NCI-H226 (cell line): ENCODE data around the gene COX20.
"Not testable (repeated sequence)": the region's sequence is repeated elsewhere in the genome, so short reads cannot be mapped to it uniquely, and the experiment has no call there.

Source experiments
- DNase-seq: peaks from one replicate; pipeline ENCODE4 v3.0.0-alpha.2; 2015

Gene COX20

DNA sequence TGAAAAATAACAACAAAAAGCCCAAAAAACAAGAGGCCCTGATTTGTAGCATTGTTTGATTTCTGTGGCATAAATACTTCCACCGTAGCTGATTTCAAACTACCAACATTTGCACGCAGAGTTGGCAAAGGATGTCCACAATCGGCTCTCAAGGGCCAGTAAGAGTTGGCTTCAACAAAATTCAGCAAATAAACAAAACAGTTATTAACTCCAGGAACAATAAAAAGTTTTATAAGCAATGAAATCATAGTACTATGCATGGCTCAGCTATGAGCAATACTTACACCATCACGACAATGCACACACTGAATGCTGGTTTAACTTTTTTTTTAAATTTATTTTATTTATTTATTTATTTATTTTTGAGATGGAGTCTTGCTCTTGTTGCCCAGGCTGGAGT lies 8.7 kb upstream of the COX20 start:
- no peak for DNase-seq

DNA sequence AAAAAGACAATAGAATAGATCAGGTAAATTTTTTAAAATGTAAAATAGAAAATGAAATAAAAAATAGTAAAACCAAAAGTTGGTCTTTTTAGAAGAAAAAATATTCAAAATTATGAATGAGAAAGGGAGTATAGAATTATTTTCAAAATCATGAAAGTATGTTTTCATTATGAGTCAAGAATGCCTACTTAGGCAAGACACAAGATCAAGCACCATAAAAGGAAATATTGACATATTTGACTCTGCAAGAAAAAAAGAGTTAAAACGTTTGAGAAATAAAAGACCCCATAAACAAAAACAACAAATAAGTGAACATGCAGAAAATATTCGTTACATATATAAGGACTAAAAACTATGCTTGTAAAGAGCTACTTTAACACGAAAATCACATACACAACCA lies 4.8 kb upstream of the COX20 start:
- DNase-seq, result no peak

DNA sequence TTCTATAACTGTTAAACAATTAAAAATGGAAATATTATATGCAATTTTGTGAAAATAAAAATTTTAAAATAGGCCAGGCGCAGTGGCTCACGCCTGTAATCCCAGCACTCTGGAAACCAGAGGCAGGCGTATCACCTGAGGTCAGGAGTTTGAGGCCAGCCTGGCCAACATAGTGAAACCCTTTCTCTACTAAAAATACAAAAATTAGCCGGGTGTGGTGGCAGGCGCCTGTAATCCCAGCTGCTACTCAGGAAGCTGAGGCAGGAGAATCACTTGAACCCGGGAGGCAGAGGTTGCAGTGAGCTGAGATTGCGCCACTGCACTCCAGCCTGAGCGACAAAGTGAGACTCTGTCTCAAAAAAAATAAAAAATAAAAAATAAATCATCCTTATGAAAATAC lies 2.2 kb upstream of the COX20 start:
- DNase-seq, result not testable (repeated sequence)

DNA sequence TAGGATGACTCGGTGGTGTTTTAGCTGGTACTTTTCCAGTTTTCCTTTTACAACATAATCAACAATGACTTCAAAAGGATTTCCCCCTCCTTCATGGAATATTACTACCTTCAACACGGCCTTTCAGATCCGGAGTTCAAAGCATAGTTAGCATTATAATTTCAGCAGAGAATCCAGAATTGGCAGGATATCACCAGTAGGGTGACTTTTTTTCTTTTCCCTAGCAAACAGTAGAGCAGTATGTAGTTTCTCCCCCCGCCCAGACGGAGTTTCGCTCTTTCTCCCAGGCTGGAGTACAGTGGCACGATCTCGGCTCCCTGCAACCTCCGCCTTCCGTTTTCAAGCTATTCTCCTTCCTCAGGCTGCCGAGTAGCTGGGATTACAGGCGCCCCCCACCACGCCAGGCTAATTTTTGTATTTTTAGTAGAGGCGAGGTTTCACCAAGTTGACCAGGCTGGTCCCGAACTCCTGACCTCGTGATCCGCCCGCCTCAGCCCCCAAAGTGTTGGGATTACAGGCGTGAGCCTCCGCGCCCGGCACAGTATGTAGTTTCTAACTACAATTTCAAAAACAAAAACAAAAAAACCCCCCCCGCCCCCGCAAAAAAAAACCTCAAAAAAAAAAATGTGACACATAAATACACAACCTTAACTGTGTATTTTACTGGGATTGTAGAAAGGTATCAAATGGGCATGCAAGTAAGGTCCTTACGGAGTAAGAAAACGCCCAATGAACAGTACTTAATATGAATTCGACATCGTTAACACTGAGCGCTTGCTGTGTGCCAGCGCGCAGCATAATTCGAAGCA lies 1.5 kb upstream of the COX20 start:
- peak; percentile 54 for DNase-seq

DNA sequence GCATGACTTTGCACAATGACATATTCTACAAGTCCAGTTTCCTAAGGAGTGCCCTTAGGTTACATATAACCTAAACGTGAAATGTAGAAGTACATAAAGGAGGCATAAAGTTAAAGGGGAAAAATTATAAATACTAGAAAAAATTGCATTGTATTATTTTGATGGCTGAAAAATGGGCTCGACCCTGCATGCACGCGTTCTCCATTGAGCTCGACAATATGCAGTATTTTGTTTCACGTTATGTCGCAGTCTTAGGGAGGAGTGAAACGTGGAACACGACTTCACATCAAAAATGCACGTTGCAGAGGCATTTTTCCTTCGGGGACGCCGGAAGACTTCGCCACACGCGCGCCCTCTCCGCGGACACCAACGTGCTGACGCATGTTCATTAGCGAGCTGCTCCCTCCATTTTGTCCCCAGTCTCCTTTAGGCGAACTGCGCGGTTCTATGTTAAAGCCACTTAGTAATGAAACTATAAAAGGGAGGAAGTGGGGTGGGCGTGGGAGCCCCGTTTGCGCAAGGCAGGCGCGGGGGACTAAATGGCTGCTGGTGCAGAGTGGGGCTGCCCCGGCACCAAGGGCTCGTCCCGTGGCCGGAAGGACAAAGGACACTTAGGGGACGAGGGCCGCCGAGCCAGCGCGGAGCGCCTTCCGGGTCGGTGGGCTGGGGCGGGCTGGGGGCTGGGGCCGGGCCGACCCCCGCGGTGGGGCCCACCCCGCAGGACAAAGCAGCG lies 749 bp upstream of the COX20 start:
- DNase-seq, result peak; percentile 89

DNA sequence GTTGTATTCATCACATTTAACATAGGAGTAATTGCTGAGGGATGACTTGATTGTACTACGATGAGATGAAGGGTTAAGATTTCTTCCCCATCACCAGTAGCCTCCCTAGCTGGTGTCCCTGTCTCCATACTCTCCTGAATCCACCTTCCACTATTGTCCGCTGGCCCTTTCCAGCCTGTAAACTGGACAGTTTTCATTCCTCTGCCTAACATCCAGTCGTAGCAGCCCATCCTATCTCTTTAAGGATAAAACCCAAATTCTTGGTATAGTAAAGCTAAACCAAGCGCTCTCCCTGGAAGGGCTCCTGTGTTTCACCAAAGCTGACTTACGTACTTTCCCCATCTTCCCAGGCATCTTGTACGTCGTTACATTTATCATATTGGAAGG lies 670 bp downstream of the COX20 start:
- DNase-seq, result peak; percentile 15

DNA sequence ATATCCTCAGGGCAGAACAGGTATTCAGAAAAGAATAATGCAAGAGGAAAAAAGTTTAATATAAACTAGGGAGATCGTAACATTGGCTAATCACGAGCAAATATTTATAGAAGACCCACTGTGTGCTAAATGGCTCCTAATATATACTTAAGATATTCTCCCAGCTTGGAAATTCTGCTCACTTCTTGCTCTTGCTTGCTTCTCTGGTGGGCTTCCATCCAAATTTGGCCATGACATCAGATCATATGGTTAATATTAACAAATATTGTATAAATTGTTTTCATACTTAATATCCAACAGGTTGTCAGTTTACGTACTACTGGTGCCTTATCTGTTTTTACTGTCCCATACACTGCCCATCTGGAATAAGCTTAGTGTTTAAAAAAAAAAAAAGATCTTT lies 1.1 kb downstream of the COX20 start:
- DNase-seq, result no peak

DNA sequence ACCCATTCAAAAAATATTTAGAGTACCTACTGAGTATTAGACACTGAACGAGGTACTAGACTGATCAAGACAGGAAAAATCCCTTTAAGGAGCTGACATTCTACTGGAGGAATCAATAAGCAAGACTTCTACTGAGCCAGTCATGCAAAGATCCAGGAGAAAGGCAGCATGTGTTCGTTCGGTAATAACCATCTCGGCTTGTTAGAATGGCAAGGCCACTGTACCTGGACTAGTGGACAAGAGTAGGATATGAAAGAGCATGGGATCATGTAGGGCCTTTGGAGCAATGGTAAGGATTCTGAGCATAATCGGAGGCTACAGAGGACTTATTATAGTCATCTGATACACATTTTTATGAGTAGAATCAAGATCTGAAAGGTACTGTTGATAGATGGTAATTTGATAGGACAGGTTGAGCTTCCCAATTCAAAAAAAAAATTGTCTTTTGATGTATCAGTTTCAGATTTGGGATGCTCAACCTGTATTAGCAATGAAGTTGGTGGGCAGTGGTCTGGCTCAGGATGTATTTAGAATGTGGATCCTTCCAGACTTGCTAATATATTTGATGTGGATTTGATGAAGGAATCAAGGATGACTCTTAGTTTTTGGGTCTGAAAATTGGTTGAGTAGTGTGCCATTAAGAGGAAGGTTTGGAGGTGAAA lies 2.3 kb downstream of the COX20 start:
- DNase-seq, result no peak

DNA sequence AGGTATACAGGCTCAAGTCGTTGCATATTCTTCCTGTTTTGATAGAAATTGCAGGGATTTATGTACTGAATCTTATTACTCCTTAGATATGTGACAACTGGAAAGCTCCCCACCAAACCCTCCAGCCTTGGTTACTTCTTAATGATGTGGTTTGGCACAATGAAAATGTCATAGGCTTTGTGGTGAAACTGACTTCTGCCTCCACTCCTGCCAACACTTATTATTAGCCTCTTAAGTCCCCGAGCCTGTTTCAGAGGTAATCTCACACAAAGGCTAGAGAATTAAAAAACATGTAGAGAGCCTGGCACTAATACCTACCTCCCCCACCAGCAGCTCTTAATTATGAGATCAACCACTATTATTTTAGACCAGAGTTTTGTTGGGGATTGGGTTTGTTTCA lies 4.2 kb downstream of the COX20 start:
- DNase-seq, result no peak

DNA sequence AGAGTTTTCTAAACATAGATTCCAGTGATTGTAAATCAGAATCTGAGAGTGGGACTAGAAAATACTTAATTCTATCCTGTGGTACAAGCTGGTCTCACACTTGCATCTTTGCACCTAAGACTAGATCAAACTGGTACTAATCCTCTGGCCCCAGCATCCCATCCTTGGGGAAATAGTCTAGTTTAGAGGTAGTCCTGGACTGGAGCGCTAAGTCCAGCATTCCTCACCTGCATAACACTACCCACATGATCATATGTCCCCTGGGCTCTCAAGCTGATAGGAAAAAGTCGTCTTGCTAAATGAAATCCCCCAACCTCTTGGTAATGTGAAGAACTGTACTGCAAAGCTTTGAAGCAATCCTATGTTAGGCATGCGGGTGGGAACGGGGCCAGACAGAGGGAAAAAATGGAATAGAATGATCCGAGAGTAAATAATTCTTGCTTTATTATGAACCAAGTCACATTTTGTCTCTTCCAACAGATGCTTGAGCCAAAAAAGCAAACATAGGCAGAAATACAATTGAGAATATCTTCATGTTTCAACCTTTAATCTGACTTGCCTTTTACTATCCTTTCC lies 4.8 kb downstream of the COX20 start:
- no peak for DNase-seq

DNA sequence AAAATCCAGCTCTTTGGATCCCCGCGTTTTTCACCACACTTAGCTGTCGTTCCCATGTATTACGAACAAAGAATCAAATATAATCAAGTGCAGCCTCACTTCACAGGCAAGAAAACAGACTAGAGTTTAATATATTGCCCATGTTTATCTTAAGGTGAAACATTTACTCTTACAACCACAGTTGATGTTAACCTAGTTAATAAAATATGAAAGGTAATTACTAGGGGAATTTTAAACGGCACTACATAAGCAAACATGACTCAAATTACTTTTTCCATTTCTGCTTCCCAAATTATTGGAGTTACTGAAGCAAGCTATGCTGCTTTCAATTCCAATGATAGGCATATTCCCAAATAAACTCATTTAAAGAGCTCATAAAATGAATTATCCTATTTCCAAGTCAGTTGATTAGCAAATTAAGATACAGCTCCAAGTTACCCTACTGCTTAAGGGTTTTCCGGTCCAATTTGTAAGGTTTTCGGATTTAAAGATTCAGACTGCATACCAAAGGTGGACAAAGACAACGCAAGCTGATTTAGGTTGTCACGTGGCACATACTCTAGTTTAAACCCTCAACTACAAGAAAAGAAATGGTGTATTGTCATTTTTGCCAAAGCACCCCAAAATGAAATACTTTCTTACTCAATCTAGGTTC lies 5.9 kb downstream of the COX20 start:
- DNase-seq, result no peak

DNA sequence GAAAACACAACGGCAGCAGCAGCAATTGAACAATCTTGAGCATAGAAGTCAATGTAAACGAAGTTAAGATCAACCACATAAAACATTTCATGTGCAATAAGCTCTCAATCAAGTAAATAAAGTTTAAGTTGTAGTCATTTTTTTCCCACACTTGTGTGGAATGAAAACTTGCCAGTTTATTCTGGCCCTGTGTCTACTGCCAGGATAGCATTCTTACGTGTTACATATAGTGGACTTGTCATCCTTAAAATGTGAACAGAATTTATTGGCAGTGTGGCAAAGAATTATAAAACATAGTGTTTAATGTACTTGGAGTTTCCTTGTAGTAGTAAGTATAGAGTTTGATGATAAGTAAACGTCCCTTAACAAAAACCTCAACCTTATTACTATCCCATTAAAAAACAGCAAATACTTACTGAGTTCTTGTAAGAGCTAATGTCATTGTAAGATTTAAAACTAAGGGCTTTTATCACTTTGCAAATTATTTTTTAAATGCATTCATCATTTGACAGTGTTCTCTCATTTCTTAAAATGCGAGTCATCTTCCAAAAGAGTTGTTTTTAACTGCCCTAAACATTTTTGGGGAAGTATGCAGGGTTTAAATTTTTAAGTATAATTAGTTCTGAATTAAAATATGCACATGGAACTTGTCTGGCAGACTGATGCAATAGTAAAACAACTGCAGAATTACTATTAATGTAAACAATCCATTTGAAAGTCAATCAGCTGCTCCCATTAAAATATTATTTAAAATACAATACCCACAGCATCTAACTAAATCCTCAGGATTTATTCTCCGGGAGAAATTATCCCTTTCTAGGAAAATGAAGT lies 7.9 kb downstream of the COX20 start:
- no peak for DNase-seq

DNA sequence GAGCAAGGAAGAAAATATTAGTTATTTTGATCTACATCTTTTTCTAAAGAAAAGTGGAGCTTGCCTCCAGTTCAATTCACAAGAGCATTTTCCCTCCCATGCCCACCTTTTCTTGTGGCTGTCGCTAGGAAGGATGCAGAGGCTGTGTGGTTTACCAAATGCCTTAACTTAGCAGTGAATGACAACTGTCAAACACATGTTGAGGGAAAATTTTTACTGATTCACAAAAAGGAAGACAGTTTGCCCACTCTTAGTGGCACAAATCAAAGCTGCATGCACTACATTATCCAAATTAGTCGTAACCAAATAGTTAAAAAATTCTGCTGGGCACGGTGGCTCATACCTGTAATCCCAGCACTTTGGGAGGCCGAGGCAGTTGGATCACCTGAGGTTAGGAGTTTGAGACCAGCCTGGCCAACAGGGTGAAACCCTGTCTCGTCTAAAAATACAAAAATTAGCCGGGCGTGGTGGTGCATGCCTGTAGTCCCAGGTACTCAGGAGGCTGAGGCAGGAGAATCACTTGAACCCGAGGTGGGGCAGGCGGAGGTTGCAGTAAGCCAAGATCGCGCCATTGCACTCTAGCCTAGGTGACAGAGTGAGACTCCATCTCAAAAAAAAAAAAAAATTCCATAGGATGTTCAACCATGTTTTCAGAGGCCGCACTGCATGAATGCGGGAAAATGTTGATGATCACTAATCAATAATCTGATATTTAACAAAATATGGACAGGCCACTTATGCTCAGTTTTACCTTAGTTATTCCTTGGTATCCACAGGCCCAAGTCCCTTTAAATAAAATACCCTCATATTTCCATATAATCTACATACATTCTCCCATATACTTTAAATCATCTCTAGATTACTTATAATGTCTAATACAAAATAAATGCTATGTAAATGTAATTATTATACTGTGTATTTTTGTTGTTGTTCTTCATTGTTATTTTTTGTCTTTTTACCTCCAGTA lies 9.0 kb downstream of the COX20 start:
- DNase-seq, result no peak

DNA sequence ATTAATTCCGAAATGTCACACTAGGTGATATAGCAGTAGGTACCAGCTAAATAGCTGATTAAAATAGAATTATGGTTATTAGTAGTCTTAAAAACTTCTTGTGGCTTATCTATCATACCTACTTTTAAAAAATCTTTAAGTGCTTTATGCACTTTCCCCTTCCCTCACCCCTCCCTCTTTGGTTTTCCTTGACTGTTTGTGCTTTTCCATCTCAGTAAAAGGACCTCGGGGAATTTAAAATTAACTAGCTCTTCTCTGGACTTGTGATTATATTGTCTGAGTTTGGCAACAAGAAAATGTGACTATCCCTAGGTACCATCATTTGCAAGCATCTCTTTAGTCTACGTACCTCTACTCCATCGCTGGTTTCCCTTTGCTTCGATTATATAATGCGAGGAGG lies 11.2 kb downstream of the COX20 start:
- no peak for DNase-seq

DNA sequence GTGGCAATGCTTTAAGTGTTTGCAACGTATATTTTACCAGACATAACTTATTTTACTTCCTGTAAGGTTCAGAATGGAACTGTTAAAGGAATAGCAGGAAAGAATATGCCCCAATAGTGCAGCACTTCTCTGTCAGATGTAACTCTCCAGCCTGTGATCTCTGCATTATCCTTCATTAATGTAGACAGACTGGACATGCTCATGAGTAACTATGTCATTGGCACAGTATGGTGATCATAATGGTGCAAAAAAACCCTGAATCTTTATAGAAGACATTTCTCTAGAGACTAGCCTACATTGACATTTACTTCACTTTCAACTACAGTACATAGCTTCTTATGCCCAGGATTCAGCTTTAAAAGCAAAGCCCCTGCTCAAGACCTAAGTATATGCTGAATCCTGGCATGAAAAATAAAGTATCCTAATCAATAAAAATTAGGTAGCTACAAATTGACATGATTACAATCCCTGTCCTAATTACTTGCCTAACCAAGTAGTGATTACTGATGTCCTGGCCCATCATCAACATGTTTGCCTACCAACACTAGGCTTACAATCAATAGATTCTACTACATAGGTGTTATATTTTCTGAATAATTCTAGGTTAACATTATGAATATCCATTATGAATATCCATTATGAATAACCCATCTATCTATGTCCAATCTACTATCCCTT lies 13.9 kb downstream of the COX20 start:
- no peak for DNase-seq

DNA sequence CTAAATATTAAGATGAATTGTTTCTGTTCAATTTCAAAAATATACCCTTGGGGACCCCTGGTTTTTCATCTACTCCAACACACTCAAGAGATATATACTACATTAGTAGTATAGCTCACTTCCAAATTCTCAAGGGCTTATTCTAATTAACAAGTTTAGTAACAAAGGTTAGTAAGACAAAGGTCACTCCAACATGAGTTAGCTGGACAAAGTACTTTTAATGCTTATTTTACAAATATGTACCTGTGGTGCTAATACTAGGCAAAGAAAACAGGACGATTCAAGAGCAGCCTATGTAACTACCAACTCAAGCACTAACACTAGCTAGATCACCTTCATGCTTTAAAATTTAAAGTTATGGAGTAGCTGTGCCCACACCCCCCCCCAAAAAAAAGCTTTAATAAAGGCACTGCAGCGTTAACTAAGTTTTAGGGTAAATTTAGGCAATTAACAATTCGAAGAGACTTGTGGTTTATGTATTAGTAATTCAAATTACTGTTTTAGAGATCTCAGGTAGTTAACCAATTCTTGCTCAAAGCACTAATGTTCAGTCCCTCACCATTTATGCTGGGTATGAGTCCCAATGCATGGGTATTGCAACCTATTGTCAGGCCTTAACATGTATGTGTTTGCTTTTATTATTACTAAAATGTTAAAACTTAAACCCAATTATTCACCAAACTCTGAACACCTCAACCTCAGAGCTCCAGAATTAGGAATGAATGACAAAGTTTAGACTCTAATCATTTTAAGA lies 14.8 kb downstream of the COX20 start:
- no peak for DNase-seq

DNA sequence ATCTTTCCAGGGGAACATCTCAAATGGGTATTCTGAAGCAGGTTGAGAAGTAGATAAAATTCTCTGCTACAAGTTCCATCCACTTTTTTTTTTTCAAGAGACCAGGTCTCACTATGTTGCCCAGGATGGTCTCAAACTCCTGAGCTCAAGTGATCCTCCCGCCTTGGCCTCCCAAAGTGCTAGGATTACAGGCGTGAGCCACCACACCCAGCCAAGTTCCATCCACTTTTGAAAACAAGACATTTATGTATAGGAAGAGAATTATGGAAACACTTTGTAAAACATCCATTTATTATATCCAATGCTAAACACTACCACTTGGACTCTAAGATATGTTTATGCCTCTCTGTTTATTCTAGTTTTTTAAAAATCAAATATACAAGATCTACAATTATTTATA lies 15.4 kb downstream of the COX20 start:
- no peak for DNase-seq

DNA sequence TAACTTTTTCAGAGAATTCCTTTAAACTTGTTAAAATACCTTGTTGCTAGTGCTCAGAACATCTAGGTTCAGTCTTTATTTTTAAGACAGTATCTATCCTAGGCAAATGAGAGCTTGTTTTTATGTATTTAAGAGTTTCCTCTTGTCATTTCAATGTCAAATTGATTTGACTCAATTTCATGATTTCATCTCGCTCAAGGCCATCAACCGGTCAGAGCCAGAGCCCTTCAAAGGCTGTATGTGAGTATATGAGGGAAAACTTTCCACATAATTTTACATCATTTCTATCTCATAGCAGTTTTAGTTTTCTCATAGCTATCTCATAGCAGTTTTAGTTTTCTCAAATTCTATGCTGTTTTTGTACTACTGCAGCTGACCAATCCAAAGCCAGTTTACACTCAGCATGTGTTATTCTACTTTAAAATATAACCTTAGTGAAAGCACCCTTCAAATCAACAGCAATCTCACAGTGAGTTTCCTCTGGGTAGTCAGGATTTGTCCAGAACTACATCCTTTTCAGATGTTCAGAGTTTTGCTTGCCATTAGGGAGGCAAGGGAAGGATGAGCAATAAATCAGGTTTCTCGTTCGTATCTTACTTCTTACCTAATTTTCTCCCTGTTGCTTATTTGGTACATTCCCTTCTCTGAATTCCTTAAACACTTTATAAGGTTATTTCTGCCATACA lies 16.2 kb downstream of the COX20 start:
- no peak for DNase-seq

DNA sequence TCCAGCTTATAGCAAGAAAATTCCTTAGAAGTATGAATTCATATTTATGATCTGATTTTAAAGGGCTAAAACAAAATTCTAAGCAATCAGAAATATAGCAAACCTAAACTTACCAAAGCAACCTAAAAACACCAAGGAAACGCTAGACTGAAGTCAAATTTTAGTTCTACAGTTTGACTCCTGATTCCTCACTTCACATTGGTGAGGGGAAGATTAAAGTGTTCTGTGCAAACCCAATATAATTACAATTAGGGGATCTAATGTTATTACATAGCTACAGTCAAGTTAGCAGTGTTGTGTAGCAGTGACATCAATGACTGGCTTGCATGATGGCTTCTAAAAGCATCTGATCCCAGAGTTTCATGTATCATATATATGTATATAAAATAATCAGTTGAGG lies 17.2 kb downstream of the COX20 start:
- no peak for DNase-seq
